IMR-90 (cell line): Measurements from ENCODE around the gene GSDMA. TPM values are rescaled to one million over a fixed set of nuclear protein-coding genes. Genes with fewer than 3 reads are reported as not detected.

ENCODE experiments used
- ATAC-seq: fragments of 200-7000 bp; cut with Tn5 transposase; 2 replicates; pipeline ENCODE4 v1.9.1; 2020; ENCODE audit warnings: low read depth, mild to moderate bottlenecking, moderate library complexity
- BruUV-seq: library from RNA; stranded (reverse); fragments of 400-500 nt; replicated peaks from 2 replicates; lab custom pipeline; 2021; lab: Mats Ljungman, UMichigan
- CTCF ChIA-PET: fragments of 300-600 bp; formaldehyde crosslinking; extraction: SDS; loops from one replicate; lab custom pipeline; 2021; ENCODE audit warnings: antibody characterized with exemption; lab: Yijun Ruan, JAX
- POLR2A ChIA-PET: fragments of 300-600 bp; sonication (Branson Sonifier 250); formaldehyde crosslinking; loops from one replicate; lab custom pipeline; 2022; ENCODE audit warnings: antibody characterized with exemption; ENCODE audit not compliant: unreplicated experiment; lab: Charles Lee
- DNase-seq: peaks from one replicate; pipeline ENCODE4 v3.0.0; 2013
- H2AFZ ChIP-seq: replicated peaks from 2 replicates; pipeline ENCODE3; 2013; ENCODE audit warnings: low read length, mild to moderate bottlenecking; ENCODE audit not compliant: poor library complexity
- H2AK5ac ChIP-seq: 2 replicates; pipeline ENCODE4 v1.6.1; 2013; ENCODE audit warnings: low read depth, low read length, inconsistent platforms
- H2AK9ac ChIP-seq: replicated peaks from 2 replicates; pipeline ENCODE3; 2013; ENCODE audit warnings: mild to moderate bottlenecking, low read depth, low read length, moderate library complexity; ENCODE audit not compliant: poor library complexity
- H2BK120ac ChIP-seq: 2 replicates; pipeline ENCODE4 v1.6.1; 2013; ENCODE audit warnings: low read depth, low read length, inconsistent platforms
- H2BK15ac ChIP-seq: 3 replicates; pipeline ENCODE4 v1.6.1; 2013; ENCODE audit warnings: low read depth, low read length, inconsistent platforms
- H2BK20ac ChIP-seq: 2 replicates; pipeline ENCODE4 v1.6.1; 2013; ENCODE audit warnings: low read depth, mild to moderate bottlenecking, inconsistent platforms, low read length, moderate library complexity
- H2BK5ac ChIP-seq: 2 replicates; pipeline ENCODE4 v1.6.1; 2013; ENCODE audit warnings: mild to moderate bottlenecking, low read depth, low read length, inconsistent platforms; ENCODE audit not compliant: poor library complexity, severe bottlenecking
- H3K14ac ChIP-seq: replicated peaks from 2 replicates; pipeline ENCODE4 v1.6.1; 2013; ENCODE audit warnings: low read depth, low read length, inconsistent platforms
- H3K18ac ChIP-seq: 2 replicates; pipeline ENCODE4 v1.6.1; 2013; ENCODE audit warnings: low read depth, low read length, control low read depth
- H3K23ac ChIP-seq: 2 replicates; pipeline ENCODE4 v1.6.1; 2013; ENCODE audit warnings: low read depth, low read length, inconsistent platforms
- H3K27ac ChIP-seq: 2 replicates; pipeline ENCODE4 v1.5.1; 2013; ENCODE audit warnings: mild to moderate bottlenecking, control low read depth, low read length; ENCODE audit not compliant: insufficient read depth
- H3K27me3 ChIP-seq: 2 replicates; pipeline ENCODE4 v1.6.1; 2013; ENCODE audit warnings: low read length; ENCODE audit not compliant: control insufficient read depth, insufficient read depth
- H3K36me3 ChIP-seq: 2 replicates; pipeline ENCODE4 v1.6.1; 2013; ENCODE audit warnings: low read length, mixed read lengths; ENCODE audit not compliant: control insufficient read depth, insufficient read depth
- H3K4ac ChIP-seq: 2 replicates; pipeline ENCODE4 v1.6.1; 2013; ENCODE audit warnings: low read depth, low read length, inconsistent platforms
- H3K4me1 ChIP-seq: 2 replicates; pipeline ENCODE4 v1.6.1; 2013; ENCODE audit warnings: low read length, mixed read lengths; ENCODE audit not compliant: control insufficient read depth, insufficient read depth
- H3K4me2 ChIP-seq: 2 replicates; pipeline ENCODE4 v1.6.1; 2013; ENCODE audit warnings: low read depth, mild to moderate bottlenecking, control low read depth, low read length, moderate library complexity
- H3K4me3 ChIP-seq: 2 replicates; pipeline ENCODE4 v1.5.1; 2013; ENCODE audit warnings: low read depth, mild to moderate bottlenecking, control low read depth, low read length, moderate library complexity; ENCODE audit not compliant: insufficient read depth
- H3K56ac ChIP-seq: 2 replicates; pipeline ENCODE4 v1.6.1; 2013; ENCODE audit warnings: low read length, inconsistent platforms; ENCODE audit not compliant: insufficient read depth; ENCODE audit errors: extremely low read depth
- H3K79me1 ChIP-seq, 2 experiments: 2 replicates each; pipeline ENCODE4 v1.6.1; 2013; ENCODE audit warnings: low read length in 2 of 2, inconsistent platforms in 1 of 2, low read depth in 1 of 2
- H3K9ac ChIP-seq: 2 replicates; pipeline ENCODE4 v1.6.1; 2013; ENCODE audit warnings: low read depth, low read length, control low read depth
- H3K9me1 ChIP-seq: 2 replicates; pipeline ENCODE4 v1.6.1; 2013; ENCODE audit warnings: low read length, inconsistent platforms; ENCODE audit not compliant: insufficient read depth
- H3K9me3 ChIP-seq: 2 replicates; pipeline ENCODE4 v1.6.1; 2013; ENCODE audit warnings: low read length; ENCODE audit not compliant: control insufficient read depth, insufficient read depth
- H4K20me1 ChIP-seq: 2 replicates; pipeline ENCODE4 v1.6.1; 2013; ENCODE audit warnings: low read length, inconsistent platforms; ENCODE audit not compliant: insufficient read depth
- H4K5ac ChIP-seq: 2 replicates; pipeline ENCODE4 v1.6.1; 2013; ENCODE audit warnings: mild to moderate bottlenecking, low read depth, low read length, control low read depth
- H4K8ac ChIP-seq, 2 experiments: 2 replicates each; pipeline ENCODE4 v1.6.1; 2013; ENCODE audit warnings: low read depth in 2 of 2, low read length in 2 of 2, control low read depth in 1 of 2, inconsistent platforms in 1 of 2
- H4K91ac ChIP-seq: 2 replicates; pipeline ENCODE4 v1.6.1; 2013; ENCODE audit warnings: low read depth, low read length, inconsistent platforms; ENCODE audit not compliant: insufficient read depth
- MAFK ChIP-seq: IDR thresholded peaks from 2 replicates; pipeline ENCODE4 v1.6.1; 2012; ENCODE audit warnings: low read depth, low read length, improper control_type of control experiment
- RAD21 ChIP-seq: IDR thresholded peaks from 2 replicates; pipeline ENCODE4 v1.6.1; 2012; ENCODE audit warnings: low read length, improper control_type of control experiment
- WGBS, 2 experiments: methylation state at CpG; one replicate each; pipeline versions ENCODE4 v1.1.5 to v1.1.7; 2013; ENCODE audit warnings: missing lambda C conversion rate in 2 of 2; ENCODE audit not compliant: insufficient read length in 1 of 2; ENCODE audit errors: extremely low coverage in 2 of 2; 5-methylcytosine and 5-hydroxymethylcytosine counted together
- dilution Hi-C: fragments of 300-500 bp; cut with HindIII; formaldehyde crosslinking; loops from one replicate; pipeline ENCODE4 v1.14.3; 2018; ENCODE audit warnings: low sequenced_read_pairs; ENCODE audit not compliant: unreplicated experiment
- in situ Hi-C: fragments of 300-500 bp; cut with MboI; formaldehyde crosslinking; loops from 3 replicates; pipeline ENCODE4 v1.14.3; 2019; ENCODE audit warnings: low sequenced_read_pairs, inconsistent platforms, mixed read lengths
- intact Hi-C: fragments of 100-400 bp; cut with micrococcal nuclease; formaldehyde crosslinking; loops from 2 replicates; pipeline ENCODE4 v1.10.0; 2022
- polyA plus RNA-seq, 3 experiments: library from polyadenylated mRNA; depleted of rRNA; stranded (reverse); fragments of >200 nt; gene quantifications; 2 replicates each; pipeline ENCODE4 v1.2.3, GENCODE V29; 2012; ENCODE audit warnings: low replicate concordance in 1 of 3
- total RNA-seq: library from RNA; depleted of rRNA; stranded (reverse); fragments of >200 nt; gene quantifications from 2 replicates; pipeline ENCODE4 v1.2.3, GENCODE V29; 2012

GSDMA gene
- total and polyA plus RNA-seq, 2 of the 4 experiments (the other 2 are of a cell fraction): not detected

- BruUV-seq: no TSS peak
- in situ Hi-C loops (no loop called here), intact Hi-C loops (no loop called here), dilution Hi-C loops (no loop called here)
- DNase-seq: no peak
- no peaks in the 10 kb centered on the region for H3K27me3 ChIP-seq
- H3K23ac ChIP-seq: no peak overlapping the region
- H3K4me3 ChIP-seq: no peak overlapping the region
- no peak overlapping the region for H3K4ac ChIP-seq
- no peak overlapping the region for H2BK15ac ChIP-seq
- no peak overlapping the region for H2AFZ ChIP-seq
- H3K27ac ChIP-seq: no peak overlapping the region
- no peak overlapping the region for H4K91ac ChIP-seq
- H3K56ac ChIP-seq: no peak overlapping the region
- no peak overlapping the region for H2AK9ac ChIP-seq
- no peak for ATAC-seq
- CTCF ChIA-PET: no interaction called here
- no peak overlapping the region for H2BK120ac ChIP-seq
- no peak overlapping the region for H4K5ac ChIP-seq
- no CpG with 5 or more reads among the region's 5 CpGs for WGBS, 2 experiments
- H2AK5ac ChIP-seq: peak overlapping the region; percentile 43; the same call in 1 of the 2 replicates
- POLR2A ChIA-PET: no interaction called here
- peaks cover 6% of the 10 kb centered on the region for H4K20me1 ChIP-seq
- no peaks in the 10 kb centered on the region for H3K79me1 ChIP-seq
- H3K18ac ChIP-seq: no peak overlapping the region
- H3K9me3 ChIP-seq: no peaks in the 10 kb centered on the region
- no peaks in the 10 kb centered on the region for H3K36me3 ChIP-seq
- H3K4me2 ChIP-seq: no peak overlapping the region
- H2BK5ac ChIP-seq: no peak overlapping the region
- no peak overlapping the region for H4K8ac ChIP-seq
- H3K14ac ChIP-seq: no peak overlapping the region
- H3K4me1 ChIP-seq: peaks cover 13% of the 10 kb centered on the region
- no peak for TF ChIP-seq MAFK
- TF ChIP-seq RAD21: no peak
- peaks cover 9% of the 10 kb centered on the region for H3K9me1 ChIP-seq
- H3K9ac ChIP-seq: no peak overlapping the region
- H2BK20ac ChIP-seq: no peak overlapping the region
Observed at GRCh38 chr17:39933912-39934311, 28.9 kb upstream of the GSDMA start.
